H1 (cell line): ENCODE results near the gene MAGEB2. TPM values are rescaled to one million over a fixed set of nuclear protein-coding genes. Genes with fewer than 3 reads are reported as not detected.

Experiments used
- CTCF ChIA-PET: fragments of 300-600 bp; sonication (Branson Sonifier 250); formaldehyde crosslinking; loops from one replicate; lab custom pipeline; 2021; ENCODE audit not compliant: partially characterized antibody; lab: Charles Lee
- POLR2A ChIA-PET: fragments of 300-600 bp; sonication (Branson Sonifier 250); formaldehyde crosslinking; loops from one replicate; lab custom pipeline; 2021; ENCODE audit warnings: inconsistent platforms; ENCODE audit not compliant: partially characterized antibody; lab: Charles Lee
- DNase-seq, 2 experiments: peaks; one replicate each; pipeline versions ENCODE4 v3.0.0 to v3.0.0-alpha.2; 2010 to 2022; ENCODE audit warnings: low spot score in 2 of 2, low read depth in 1 of 2, mixed read lengths in 1 of 2
- FAIRE-seq: peaks from 2 replicates; lab custom pipeline; 2011; peaks lifted over from hg19 to GRCh38; lab: Jason Lieb, UNC
- H2AFZ ChIP-seq: 2 replicates; pipeline ENCODE4 v1.8.1; 2012; ENCODE audit warnings: low read length, inconsistent platforms
- H2AK5ac ChIP-seq: 2 replicates; pipeline ENCODE4 v1.6.1; 2013; ENCODE audit warnings: low read depth, low read length
- H2BK120ac ChIP-seq: replicated peaks from 2 replicates; pipeline ENCODE3; 2013; ENCODE audit warnings: low read depth, low read length, inconsistent platforms
- H2BK12ac ChIP-seq: 2 replicates; pipeline ENCODE4 v1.6.1; 2013; ENCODE audit warnings: low read depth, low read length
- H2BK15ac ChIP-seq: 2 replicates; pipeline ENCODE4 v1.6.1; 2013; ENCODE audit warnings: low read length
- H2BK20ac ChIP-seq: 2 replicates; pipeline ENCODE4 v1.6.1; 2013; ENCODE audit warnings: low read length
- H2BK5ac ChIP-seq: 2 replicates; pipeline ENCODE4 v1.6.1; 2013; ENCODE audit warnings: low read depth, low read length
- H3K14ac ChIP-seq: 2 replicates; pipeline ENCODE4 v1.6.1; 2013; ENCODE audit warnings: inconsistent platforms; ENCODE audit not compliant: insufficient read length
- H3K18ac ChIP-seq: 2 replicates; pipeline ENCODE4 v1.6.1; 2013; ENCODE audit warnings: low read length; ENCODE audit errors: extremely low read depth
- H3K23ac ChIP-seq: 2 replicates; pipeline ENCODE4 v1.6.1; 2013; ENCODE audit warnings: inconsistent platforms; ENCODE audit not compliant: insufficient read length
- H3K23me2 ChIP-seq: 2 replicates; pipeline ENCODE4 v1.6.1; 2013; ENCODE audit warnings: low read depth, low read length
- H3K27ac ChIP-seq: 2 replicates; pipeline ENCODE4 v1.6.1; 2011; ENCODE audit warnings: low read depth, low read length, inconsistent platforms
- H3K27me3 ChIP-seq, 4 experiments: replicated peaks in 1 of 4; 1 replicate in 1 of 4; 2 replicates in 3 of 4; pipeline versions ENCODE4 v1.6.1 to v1.8.1; 2011 to 2013; ENCODE audit warnings: low read length in 3 of 4, mild to moderate bottlenecking in 3 of 4, inconsistent platforms in 2 of 4, mixed read lengths in 2 of 4, moderate library complexity in 1 of 4; ENCODE audit not compliant: control insufficient read depth in 3 of 4, insufficient read depth in 3 of 4; ENCODE audit errors: extremely low read depth in 1 of 4
- H3K36me3 ChIP-seq, 4 experiments: 2 replicates each; pipeline versions ENCODE4 v1.6.1 to v1.8.1; 2011 to 2013; ENCODE audit warnings: mild to moderate bottlenecking in 4 of 4, low read length in 3 of 4, moderate library complexity in 2 of 4, control low read depth in 1 of 4, inconsistent platforms in 1 of 4; ENCODE audit not compliant: insufficient read depth in 4 of 4, control insufficient read depth in 2 of 4
- H3K4ac ChIP-seq: replicated peaks from 2 replicates; pipeline ENCODE3; 2013; ENCODE audit warnings: low read length, low read depth, mixed read lengths, inconsistent platforms; ENCODE audit not compliant: insufficient read length
- H3K4me1 ChIP-seq, 4 experiments: replicated peaks in 1 of 4; 1 replicate in 1 of 4; 2 replicates in 3 of 4; pipeline versions ENCODE4 v1.6.1 to v1.8.1; 2011 to 2013; ENCODE audit warnings: low read length in 3 of 4, inconsistent platforms in 2 of 4, mixed read lengths in 1 of 4; ENCODE audit not compliant: insufficient read depth in 4 of 4, control insufficient read depth in 3 of 4
- H3K4me2 ChIP-seq, 2 experiments: 2 replicates each; pipeline versions ENCODE4 v1.6.1 to v1.8.1; 2011 to 2013; ENCODE audit warnings: low read depth in 2 of 2, low read length in 2 of 2, control low read depth in 1 of 2, inconsistent platforms in 1 of 2, mild to moderate bottlenecking in 1 of 2; ENCODE audit not compliant: insufficient read depth in 1 of 2
- H3K4me3 ChIP-seq, 4 experiments: fragments of 200-600, 300-600 bp in 1 of 4; sonication (generic), shearing (Covaris generic), sonication (Bioruptor Twin) in 1 of 4; 2 replicates each; pipeline versions ENCODE4 v1.5.1 to v1.8.1; 2011 to 2016; ENCODE audit warnings: low read length in 4 of 4, low read depth in 3 of 4, control low read depth in 2 of 4, inconsistent platforms in 2 of 4, mild to moderate bottlenecking in 2 of 4, mixed read lengths in 1 of 4, moderate library complexity in 1 of 4; ENCODE audit not compliant: insufficient read depth in 2 of 4; ENCODE audit errors: extremely low read depth in 1 of 4
- H3K56ac ChIP-seq: replicated peaks from 2 replicates; pipeline ENCODE3; 2013; ENCODE audit warnings: low read depth, mild to moderate bottlenecking, mixed read lengths, low read length, inconsistent platforms; ENCODE audit not compliant: insufficient read length
- H3K79me1 ChIP-seq: 2 replicates; pipeline ENCODE4 v1.6.1; 2013; ENCODE audit warnings: low read depth, low read length, control low read depth
- H3K79me2 ChIP-seq, 2 experiments: 2 replicates each; pipeline versions ENCODE4 v1.6.1 to v1.8.1; 2012 to 2013; ENCODE audit warnings: low read length in 2 of 2, mild to moderate bottlenecking in 2 of 2, inconsistent platforms in 1 of 2; ENCODE audit not compliant: insufficient read depth in 2 of 2, control insufficient read depth in 1 of 2
- H3K9ac ChIP-seq, 4 experiments: replicated peaks in 1 of 4; 1 replicate in 1 of 4; 2 replicates in 3 of 4; pipeline versions ENCODE4 v1.6.1 to v1.8.1; 2011 to 2013; ENCODE audit warnings: low read depth in 3 of 4, low read length in 3 of 4, control low read depth in 2 of 4, mild to moderate bottlenecking in 2 of 4, moderate library complexity in 2 of 4, inconsistent platforms in 1 of 4; ENCODE audit errors: extremely low read depth in 1 of 4
- H3K9me3 ChIP-seq, 2 experiments: 2 replicates each; pipeline versions ENCODE4 v1.6.1 to v1.8.1; 2012 to 2013; ENCODE audit warnings: mild to moderate bottlenecking in 2 of 2, moderate library complexity in 2 of 2, control low read depth in 1 of 2, inconsistent platforms in 1 of 2, low read depth in 1 of 2, low read length in 1 of 2, mixed read lengths in 1 of 2; ENCODE audit not compliant: insufficient read depth in 2 of 2
- H4K20me1 ChIP-seq, 2 experiments: replicated peaks in 1 of 2; 2 replicates each; pipeline versions ENCODE3 to v1.8.1; 2011 to 2013; ENCODE audit warnings: inconsistent platforms in 2 of 2, low read length in 2 of 2, mild to moderate bottlenecking in 1 of 2; ENCODE audit not compliant: insufficient read depth in 2 of 2, control insufficient read depth in 1 of 2
- H4K5ac ChIP-seq: 2 replicates; pipeline ENCODE4 v1.6.1; 2013; ENCODE audit warnings: low read length, low read depth, mixed read lengths, inconsistent platforms; ENCODE audit not compliant: insufficient read length
- H4K8ac ChIP-seq: 2 replicates; pipeline ENCODE4 v1.8.0; 2013; ENCODE audit warnings: mild to moderate bottlenecking, moderate library complexity, low read length, inconsistent platforms; ENCODE audit not compliant: insufficient read depth; ENCODE audit errors: extremely low read depth
- H4K91ac ChIP-seq: replicated peaks from 2 replicates; pipeline ENCODE3; 2013; ENCODE audit warnings: low read length, mixed read lengths, inconsistent platforms; ENCODE audit not compliant: insufficient read length
- CTCF ChIP-seq, 3 experiments: IDR thresholded peaks; 1 replicate in 2 of 3; 2 replicates in 1 of 3; pipeline versions ENCODE4 v1.5.1 to v1.6.1; 2011; ENCODE audit warnings: low read length in 3 of 3, mild to moderate bottlenecking in 3 of 3, inconsistent platforms in 2 of 3, low read depth in 1 of 3, moderate library complexity in 1 of 3; ENCODE audit not compliant: insufficient read depth in 1 of 3; ENCODE audit errors: control extremely low read depth in 1 of 3
- JUND ChIP-seq: IDR thresholded peaks from 2 replicates; pipeline ENCODE4 v1.6.1; 2011; ENCODE audit warnings: mild to moderate bottlenecking, improper control_type of control experiment, low read length
- WGBS, 2 experiments: shearing (Covaris generic) in 1 of 2; methylation state at CpG; one replicate each; pipeline versions ENCODE4 v1.1.6 to v1.1.7; 2013 to 2015; ENCODE audit warnings: low lambda C conversion rate in 2 of 2, mixed read lengths in 2 of 2, inconsistent platforms in 1 of 2, low coverage in 1 of 2, missing lambda C conversion rate in 1 of 2; ENCODE audit not compliant: insufficient replicate concordance in 2 of 2, insufficient coverage in 1 of 2, insufficient read length in 1 of 2; ENCODE audit errors: extremely low coverage in 1 of 2, missing lambda C conversion rate in 1 of 2; 5-methylcytosine and 5-hydroxymethylcytosine counted together
- long read RNA-seq, 2 experiments: library from RNA in 1 of 2; library from capped mRNA in 1 of 2; stranded (forward); transcript quantifications; one replicate each; pipeline ENCODE4 v2.0.0, GENCODE V29; 2021; ENCODE audit warnings: inconsistent platforms in 1 of 2
- polyA minus RNA-seq, 3 experiments: library from RNA; depleted of rRNA, polyadenylated mRNA; stranded (reverse); fragments of >200 nt; gene quantifications; 1 replicate in 2 of 3; 2 replicates in 1 of 3; pipeline ENCODE4 v1.2.3, GENCODE V29; 2011
- polyA plus RNA-seq, 7 experiments: library from polyadenylated mRNA; depleted of rRNA in 3 of 7; stranded (reverse) in 5 of 7; unstranded in 2 of 7; fragments of >200 nt in 5 of 7; fragments of 200-250 nt in 2 of 7; gene quantifications; 1 replicate in 5 of 7; 2 replicates in 1 of 7; 4 replicates in 1 of 7; pipeline versions ENCODE4 v1.2.1 to v1.2.3, GENCODE V29; 2011 to 2013; ENCODE audit warnings: missing spikeins in 2 of 7, mixed read lengths in 2 of 7
- total RNA-seq: library from RNA; stranded (reverse); fragmentation: NEBNext Ultra II Directional; extraction: Animal tissue kit (Norgen Biotek cat#: 25700); gene quantifications from 2 replicates; pipeline ENCODE4 v1.2.1, GENCODE V29; 2021

MAGEB2 gene
- total RNA-seq (not detected in 2 replicates), polyA plus RNA-seq (2011; rRNA removed) (not detected in 2 replicates), polyA minus RNA-seq (2011; rRNA and poly(A)+ RNA removed) (not detected in 2 replicates)
- not detected for polyA plus RNA-seq (2011; cell fraction: cytosol; rRNA removed)
- polyA plus RNA-seq (2011; cell fraction: nucleus; rRNA removed) = not detected
- polyA plus RNA-seq (2012, experiment 1 of 2) = not detected in 4 replicates
- not detected for polyA plus RNA-seq (2012, experiment 2 of 2)
- 0.02 TPM for polyA plus RNA-seq (2013, experiment 1 of 2)
- not detected for polyA plus RNA-seq (2013, experiment 2 of 2)
- polyA minus RNA-seq (2011; cell fraction: cytosol; rRNA and poly(A)+ RNA removed) = not detected
- not detected for polyA minus RNA-seq (2011; cell fraction: nucleus; rRNA and poly(A)+ RNA removed)
- long read RNA-seq, experiment 1 = 0 reads
- long read RNA-seq, experiment 2 = 0 reads

GRCh38 chrX:30215357-30215843 is at the start of gene MAGEB2:
Gene MAGEB2 (plus strand): TSS chrX:30215563. CDS start chrX:30218581, 3,018 bp downstream.
- Histone ChIP-seq H3K36me3 (no peaks in the 10 kb centered on the region), H3K23ac (no peak within 1 kb of the TSS), H2BK5ac (no peak within 1 kb of the TSS), H3K27ac (no peak within 1 kb of the TSS), H4K5ac (no peak within 1 kb of the TSS), H3K18ac (no peak within 1 kb of the TSS), H2BK120ac (no peak within 1 kb of the TSS), H4K91ac (no peak within 1 kb of the TSS), H2BK20ac (no peak within 1 kb of the TSS), H4K20me1 (no peaks in the 10 kb centered on the region), H4K8ac (no peak within 1 kb of the TSS), H3K9me3 (no peaks in the 10 kb centered on the region; a peak in 1 of 4 replicates), H3K27me3 (no peaks in the 10 kb centered on the region), H3K56ac (no peak within 1 kb of the TSS), H2AK5ac (no peak within 1 kb of the TSS), H3K14ac (no peak within 1 kb of the TSS), H3K79me1 (no peaks in the 10 kb centered on the region), H3K4ac (no peak within 1 kb of the TSS), H2BK15ac (no peak within 1 kb of the TSS), H2AFZ (no peak within 1 kb of the TSS), H3K4me2 (no peak within 1 kb of the TSS), H3K23me2 (no peaks in the 10 kb centered on the region), H3K9ac (no peak within 1 kb of the TSS), H3K4me3 (no peak within 1 kb of the TSS), H3K4me1 (peaks cover 0 to 5% (median 0%) of the 10 kb centered on the region in 4 experiments; a peak in 2 of 7 replicates), H3K79me2 (no peaks in the 10 kb centered on the region), H2BK12ac (no peak within 1 kb of the TSS)
- 92% methylated on average over 12 of the region's 29 CpGs; no CpG with 5 or more reads in 1 of the 2 experiments for WGBS, 2 experiments
- DNase-seq (no peak), FAIRE-seq (no peak)
- POLR2A ChIA-PET = no interaction called here
- TF ChIP-seq JUND (no peak), CTCF (IDR thresholded peaks at IDR 0.05; ENCODE audit: control extremely low read depth in 1 of 3, insufficient read depth in 1 of 3, low read depth in 1 of 3, low read length in 3 of 3) (peak; percentile 4 to 42 (median 39); a peak in 2 of 4 replicates)
- CTCF ChIA-PET = no interaction called here
